Muscle of leg (tissue), 11 donors: ENCODE data around the gene DDX39A. TPM values are rescaled to one million over a fixed set of nuclear protein-coding genes. Genes with fewer than 3 reads are reported as not detected.
"Not testable (repeated sequence)": the region's sequence is repeated elsewhere in the genome, so short reads cannot be mapped to it uniquely, and the experiment has no call there.

ENCODE experiments used
- DNase-seq: peaks from one replicate; pipeline ENCODE4 v3.0.0; 2013
- H3K27ac ChIP-seq: one replicate; pipeline ENCODE4 v1.5.1; 2013; ENCODE audit warnings: mild to moderate bottlenecking, low read length, control low read depth
- H3K27me3 ChIP-seq: one replicate; pipeline ENCODE4 v1.6.1; 2013; ENCODE audit warnings: low read length; ENCODE audit not compliant: control insufficient read depth, insufficient read depth
- H3K36me3 ChIP-seq: one replicate; pipeline ENCODE4 v1.6.1; 2013; ENCODE audit warnings: low read length; ENCODE audit not compliant: control insufficient read depth, insufficient read depth
- H3K4me1 ChIP-seq: one replicate; pipeline ENCODE4 v1.6.1; 2013; ENCODE audit warnings: low read length; ENCODE audit not compliant: control insufficient read depth, insufficient read depth
- H3K4me3 ChIP-seq: one replicate; pipeline ENCODE4 v1.5.1; 2013; ENCODE audit warnings: low read length, control low read depth
- H3K9me3 ChIP-seq: replicated peaks from 2 replicates; pipeline ENCODE4 v1.6.1; 2013; ENCODE audit warnings: low read depth, low read length; ENCODE audit not compliant: control insufficient read depth
- WGBS: methylation state at CpG from one replicate; pipeline ENCODE4 v1.1.5; 2013; ENCODE audit warnings: missing lambda C conversion rate; ENCODE audit not compliant: insufficient coverage; 5-methylcytosine and 5-hydroxymethylcytosine counted together
- polyA plus RNA-seq, 8 donors: library from polyadenylated mRNA; unstranded; fragments of 120-200 nt; gene quantifications; one replicate each; pipeline versions ENCODE4 v1.2.1 to v1.2.3, GENCODE V29; 2013; ENCODE audit warnings: inconsistent platforms in 1 of 8, low replicate concordance in 1 of 8; ENCODE audit not compliant: insufficient read length in 8 of 8, insufficient read depth in 1 of 8
- total RNA-seq: library from RNA; stranded (reverse); fragments of 120-200 nt; gene quantifications from one replicate; pipeline ENCODE4 v1.2.4, GENCODE V29; 2013

Gene DDX39A
- total and polyA plus RNA-seq, 9 donors: 34.8 to 52.9 (median 45.2) TPM

DNA sequence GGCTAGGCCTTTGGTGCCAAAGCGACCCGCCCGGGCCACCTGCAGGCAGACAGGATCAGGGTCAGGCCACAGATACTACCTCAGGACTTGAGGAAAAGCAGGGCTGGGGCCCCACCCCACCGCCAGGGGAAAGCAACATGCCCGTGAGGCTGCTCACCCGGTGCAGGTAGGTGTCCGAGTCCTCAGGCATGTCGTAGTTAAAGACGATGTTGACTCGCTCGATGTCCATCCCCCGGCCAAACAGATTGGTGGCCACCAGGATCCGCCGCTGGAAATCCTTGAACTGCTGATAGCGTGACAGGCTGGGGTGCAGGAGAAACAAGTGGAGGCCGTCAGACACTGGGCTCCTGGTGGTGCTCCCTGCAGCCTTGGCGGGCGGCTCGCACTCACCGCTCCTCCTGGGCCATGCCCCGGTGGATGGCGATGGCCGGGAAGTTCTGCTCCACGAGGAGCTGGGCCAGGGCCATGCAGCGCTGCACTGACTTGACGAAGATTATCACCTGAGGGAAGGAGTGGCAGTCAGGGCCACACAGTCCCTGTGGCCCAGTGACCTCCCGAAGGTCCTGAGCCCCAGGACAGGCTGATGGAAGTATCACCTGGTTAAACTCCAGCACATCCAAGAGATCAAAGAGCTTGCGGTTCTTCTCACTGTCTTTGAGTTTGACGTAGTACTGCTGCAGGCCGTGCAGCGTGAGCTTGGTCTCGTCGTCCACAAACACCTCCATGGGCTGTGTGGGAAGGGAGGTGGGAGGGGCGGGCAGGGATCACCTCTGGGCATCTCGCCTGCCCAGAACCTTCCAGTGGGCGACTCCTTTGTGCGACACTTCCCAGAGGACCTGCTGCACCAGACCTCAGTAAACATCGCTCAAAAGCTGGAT is 9.8 kb downstream of the DDX39A start:
- H3K27me3 ChIP-seq: no peaks in the 10 kb centered on the region
- no peak for DNase-seq
- H3K4me1 ChIP-seq: peaks cover 22% of the 10 kb centered on the region
- no peak overlapping the region for H3K4me3 ChIP-seq
- 87% methylated on average over 36 of the region's 38 CpGs for WGBS
- no peak overlapping the region for H3K27ac ChIP-seq
- peaks cover 86% of the 10 kb centered on the region for H3K36me3 ChIP-seq
- no peaks in the 10 kb centered on the region for H3K9me3 ChIP-seq

DNA sequence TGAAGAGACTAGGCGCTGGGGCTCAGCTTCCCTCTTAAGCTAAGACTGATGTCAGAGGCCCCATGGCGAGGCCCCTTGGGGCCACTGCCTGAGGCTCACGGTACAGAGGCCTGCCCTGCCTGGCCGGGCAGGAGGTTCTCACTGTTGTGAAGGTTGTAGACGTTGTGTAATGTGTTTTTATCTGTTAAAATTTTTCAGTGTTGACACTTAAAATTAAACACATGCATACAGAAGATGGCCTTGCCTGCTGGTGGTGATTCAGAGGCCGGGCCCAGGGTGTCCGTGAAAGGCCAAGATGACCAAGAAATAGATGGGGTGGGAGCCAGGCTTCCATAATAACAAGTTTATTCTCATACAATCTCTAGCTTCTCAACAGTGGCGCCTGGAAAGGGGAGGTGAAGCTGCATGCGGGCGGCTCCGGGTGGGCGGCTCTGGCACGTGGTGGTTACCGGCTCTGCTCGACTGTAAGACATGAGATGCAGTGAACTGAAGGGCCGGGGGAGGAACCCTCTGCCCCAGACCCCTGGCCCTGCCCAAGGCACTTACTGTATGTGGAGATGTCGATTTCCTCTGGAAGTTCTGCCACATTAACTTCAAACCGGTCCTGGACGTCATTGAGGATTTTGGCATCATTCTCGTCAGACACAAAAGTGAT is 10.5 kb downstream of the DDX39A start:
- Histone ChIP-seq H3K4me1 (peaks cover 18% of the 10 kb centered on the region), H3K27me3 (no peaks in the 10 kb centered on the region), H3K27ac (no peak overlapping the region), H3K9me3 (no peaks in the 10 kb centered on the region), H3K4me3 (no peak overlapping the region), H3K36me3 (peaks cover 91% of the 10 kb centered on the region)
- WGBS: 78% methylated on average over 10 of the region's 20 CpGs
- DNase-seq: no peak

DNA sequence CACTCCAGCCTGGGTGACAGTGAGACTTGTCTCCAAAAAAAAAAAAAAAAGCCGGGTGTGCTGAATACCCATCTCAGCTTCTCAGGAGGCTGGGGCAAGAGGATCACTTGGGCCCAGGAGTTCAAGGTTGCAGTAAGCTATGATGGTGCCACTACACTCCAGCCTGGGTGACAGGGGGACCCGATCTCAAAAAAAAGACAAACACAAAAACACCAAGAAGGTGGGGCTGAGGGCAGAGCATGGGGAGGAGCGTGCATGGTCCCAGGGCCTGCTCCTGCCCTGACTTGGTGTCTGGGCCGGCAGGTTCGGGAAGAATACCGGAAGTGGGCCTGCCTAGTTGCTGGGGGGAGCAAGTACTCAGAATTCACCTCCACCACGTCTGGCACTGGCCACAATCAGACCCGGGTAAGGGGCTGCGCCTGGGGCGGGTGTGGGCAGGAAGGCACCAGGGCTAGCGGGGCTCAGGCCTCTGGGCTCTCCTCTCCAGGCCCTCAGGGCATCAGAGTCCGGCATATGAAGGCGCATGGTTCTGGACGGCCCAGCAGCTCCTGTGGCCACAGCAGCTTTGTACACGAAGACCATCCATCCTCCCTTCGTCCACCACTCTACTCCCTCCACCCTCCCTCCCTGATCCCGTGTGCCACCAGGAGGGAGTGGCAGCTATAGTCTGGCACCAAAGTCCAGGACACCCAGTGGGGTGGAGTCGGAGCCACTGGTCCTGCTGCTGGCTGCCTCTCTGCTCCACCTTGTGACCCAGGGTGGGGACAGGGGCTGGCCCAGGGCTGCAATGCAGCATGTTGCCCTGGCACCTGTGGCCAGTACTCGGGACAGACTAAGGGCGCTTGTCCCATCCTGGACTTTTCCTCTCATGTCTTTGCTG is 11.3 kb downstream of the DDX39A start:
- Histone ChIP-seq H3K36me3 (peaks cover 88% of the 10 kb centered on the region), H3K4me3 (no peak overlapping the region), H3K27me3 (no peaks in the 10 kb centered on the region), H3K4me1 (peaks cover 11% of the 10 kb centered on the region), H3K27ac (no peak overlapping the region), H3K9me3 (no peaks in the 10 kb centered on the region)
- WGBS: 90% methylated on average over 14 of the region's 20 CpGs
- DNase-seq: no peak

DNA sequence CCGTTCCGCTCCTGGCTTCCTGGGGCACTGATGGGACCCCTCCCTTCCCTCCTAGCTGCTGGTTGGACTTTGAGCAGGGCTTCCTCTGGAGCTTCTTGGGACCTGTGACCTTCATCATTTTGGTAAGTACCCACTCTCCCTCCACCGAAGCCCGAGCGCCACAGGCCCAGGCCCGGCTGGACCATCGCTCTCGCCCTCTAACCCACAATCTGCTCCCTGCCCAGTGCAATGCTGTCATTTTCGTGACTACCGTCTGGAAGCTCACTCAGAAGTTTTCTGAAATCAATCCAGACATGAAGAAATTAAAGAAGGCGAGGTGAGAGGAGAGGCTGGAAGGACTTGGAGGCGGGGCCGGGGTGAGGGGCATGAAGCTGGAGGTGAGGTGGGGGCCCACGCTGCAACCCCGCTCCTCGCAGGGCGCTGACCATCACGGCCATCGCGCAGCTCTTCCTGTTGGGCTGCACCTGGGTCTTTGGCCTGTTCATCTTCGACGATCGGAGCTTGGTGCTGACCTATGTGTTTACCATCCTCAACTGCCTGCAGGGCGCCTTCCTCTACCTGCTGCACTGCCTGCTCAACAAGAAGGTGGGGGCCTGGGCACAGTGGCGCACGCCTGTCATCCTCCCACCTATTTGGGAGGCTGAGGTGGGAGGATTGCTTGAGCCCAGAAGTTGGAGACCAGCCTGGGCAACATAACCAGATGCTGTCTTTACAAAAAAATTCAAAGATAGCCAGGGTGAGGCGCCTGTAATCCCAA is 12.3 kb downstream of the DDX39A start:
- 88% methylated on average over 20 of the region's 27 CpGs for WGBS
- H3K4me3 ChIP-seq: no peak overlapping the region
- no peak for DNase-seq

DNA sequence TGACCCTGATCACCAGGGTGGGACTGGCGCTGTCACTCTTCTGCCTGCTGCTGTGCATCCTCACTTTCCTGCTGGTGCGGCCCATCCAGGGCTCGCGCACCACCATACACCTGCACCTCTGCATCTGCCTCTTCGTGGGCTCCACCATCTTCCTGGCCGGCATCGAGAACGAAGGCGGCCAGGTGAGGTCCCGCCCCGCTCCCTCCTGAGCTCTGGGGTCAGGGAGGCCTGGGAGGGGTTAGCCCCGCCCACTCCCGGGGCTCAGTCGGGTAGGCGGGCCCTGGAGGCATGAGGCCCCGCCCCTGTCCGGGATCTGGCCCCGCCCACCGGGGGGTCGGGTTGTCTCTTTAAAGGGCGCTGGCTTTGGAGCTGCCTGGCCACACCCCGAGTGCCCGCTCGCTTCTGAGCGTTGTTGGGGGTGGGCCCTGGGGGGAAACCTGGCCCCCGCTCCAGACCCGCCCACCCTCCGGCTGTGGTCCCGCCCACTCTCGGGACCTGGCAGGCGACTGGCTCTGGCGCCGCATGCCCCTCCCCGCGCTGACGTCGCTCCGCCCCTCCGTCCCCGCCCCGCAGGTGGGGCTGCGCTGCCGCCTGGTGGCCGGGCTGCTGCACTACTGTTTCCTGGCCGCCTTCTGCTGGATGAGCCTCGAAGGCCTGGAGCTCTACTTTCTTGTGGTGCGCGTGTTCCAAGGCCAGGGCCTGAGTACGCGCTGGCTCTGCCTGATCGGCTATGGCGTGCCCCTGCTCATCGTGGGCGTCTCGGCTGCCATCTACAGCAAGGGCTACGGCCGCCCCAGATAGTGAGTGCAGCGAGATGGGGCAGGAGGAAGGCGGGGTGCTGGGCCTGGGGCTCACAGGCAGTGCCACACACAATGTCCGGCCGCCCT is 13.1 kb downstream of the DDX39A start:
- H3K27me3 ChIP-seq: no peaks in the 10 kb centered on the region
- H3K4me3 ChIP-seq: no peak overlapping the region
- peak overlapping the region; percentile 69 for H3K27ac ChIP-seq
- H3K9me3 ChIP-seq: no peaks in the 10 kb centered on the region
- H3K36me3 ChIP-seq: peaks cover 83% of the 10 kb centered on the region
- peaks cover 5% of the 10 kb centered on the region for H3K4me1 ChIP-seq
- 9% methylated on average over 50 of the region's 61 CpGs for WGBS
- peak; percentile 87 for DNase-seq

More for the DNA sequence above, 12.3 kb downstream of the DDX39A start:
- Histone ChIP-seq H3K9me3 (no peaks in the 10 kb centered on the region), H3K27me3 (no peaks in the 10 kb centered on the region), H3K4me1 (peaks cover 5% of the 10 kb centered on the region), H3K27ac (peak overlapping the region; percentile 42), H3K36me3 (peaks cover 85% of the 10 kb centered on the region)

DNA sequence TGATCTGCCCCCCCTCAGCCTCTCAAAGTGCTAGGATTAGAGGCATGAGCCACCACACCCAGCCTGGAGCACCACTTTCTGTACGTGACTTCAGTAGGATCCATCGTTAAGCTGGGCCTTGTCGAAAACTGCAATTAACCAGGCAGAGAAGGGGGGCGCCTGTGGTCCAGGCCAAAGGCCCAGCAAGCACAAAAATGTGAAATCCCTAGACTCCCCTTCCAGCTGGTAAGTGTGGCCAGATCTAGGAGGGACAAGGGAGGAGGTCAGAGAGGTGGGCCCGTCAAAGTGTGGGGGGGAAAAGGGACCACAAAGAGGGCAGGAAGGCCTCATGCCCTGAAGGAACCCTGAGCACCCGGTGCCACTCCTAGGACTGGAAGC is 13.8 kb downstream of the DDX39A start:
- WGBS: 100% methylated on average over 1 of the region's 6 CpGs
- Histone ChIP-seq H3K27ac (peak overlapping the region; percentile 69), H3K4me1 (peaks cover 5% of the 10 kb centered on the region), H3K9me3 (no peaks in the 10 kb centered on the region), H3K4me3 (no peak overlapping the region), H3K27me3 (no peaks in the 10 kb centered on the region), H3K36me3 (peaks cover 82% of the 10 kb centered on the region)
- DNase-seq: no peak

DNA sequence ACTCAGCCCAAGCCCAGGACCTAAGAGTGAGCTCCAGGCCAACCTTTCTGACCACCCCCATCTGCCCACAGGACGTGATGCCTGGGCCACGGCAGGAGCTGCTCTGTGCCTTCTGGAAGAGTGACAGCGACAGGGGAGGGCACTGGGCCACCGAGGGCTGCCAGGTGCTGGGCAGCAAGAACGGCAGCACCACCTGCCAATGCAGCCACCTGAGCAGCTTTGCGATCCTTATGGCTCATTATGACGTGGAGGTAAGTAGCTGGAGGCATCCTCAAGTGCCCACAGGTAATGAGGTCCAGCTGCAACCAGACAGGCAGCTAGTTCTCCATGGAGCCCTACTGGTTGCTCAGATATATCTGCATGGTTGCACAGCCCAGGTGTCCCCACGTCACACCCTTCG is 14.8 kb downstream of the DDX39A start:
- WGBS: 73% methylated on average over 8 of the region's 9 CpGs
- no peak for DNase-seq
- no peaks in the 10 kb centered on the region for H3K27me3 ChIP-seq

DNA sequence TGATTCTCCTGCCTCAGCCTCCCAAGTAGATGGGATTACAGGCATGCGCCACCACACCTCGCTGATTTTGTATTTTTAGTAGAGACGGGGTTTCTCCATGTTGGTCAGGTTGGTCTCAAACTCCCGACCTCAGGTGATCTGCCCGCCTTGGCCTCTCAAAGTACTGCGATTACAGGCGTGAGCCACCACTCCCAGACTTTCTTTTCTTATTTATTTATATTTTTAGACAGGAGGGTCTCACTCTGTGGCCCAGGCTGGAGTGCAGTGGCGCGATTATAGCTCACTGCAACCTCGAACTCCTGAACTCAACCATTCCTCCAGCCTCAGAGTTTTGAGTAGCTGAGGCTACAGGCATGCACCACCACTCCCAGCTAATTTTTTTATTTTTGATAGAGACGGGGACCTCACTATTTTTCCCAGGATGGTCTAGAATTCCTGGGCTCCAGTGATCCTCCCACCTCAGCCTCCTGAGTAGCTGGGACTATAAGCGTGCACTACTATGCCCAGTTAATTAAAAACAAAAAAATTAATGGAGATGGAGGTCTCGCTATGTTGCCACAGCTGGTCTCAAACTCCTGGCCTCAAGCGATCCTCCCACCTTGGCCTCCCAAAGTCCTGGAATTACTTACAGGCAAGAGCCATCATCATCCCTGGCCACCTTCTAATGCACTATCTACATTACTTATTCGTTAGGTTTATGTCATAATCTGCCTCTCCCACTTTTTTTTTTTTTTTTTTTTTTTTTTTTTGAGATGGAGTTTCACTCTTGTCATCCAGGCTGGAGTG is 15.8 kb downstream of the DDX39A start:
- not testable (repeated sequence) for H3K27me3 ChIP-seq, H3K4me1 ChIP-seq, H3K9me3 ChIP-seq, H3K4me3 ChIP-seq, DNase-seq, H3K27ac ChIP-seq
- 96% methylated on average over 5 of the region's 15 CpGs for WGBS
- peaks cover 72% of the 10 kb centered on the region for H3K36me3 ChIP-seq

More for the DNA sequence above, 14.8 kb downstream of the DDX39A start:
- H3K4me1 ChIP-seq: peaks cover 5% of the 10 kb centered on the region
- H3K4me3 ChIP-seq: no peak overlapping the region
- H3K9me3 ChIP-seq: no peaks in the 10 kb centered on the region
- H3K36me3 ChIP-seq: peaks cover 74% of the 10 kb centered on the region
- H3K27ac ChIP-seq: no peak overlapping the region
